Renal cortex interstitium (tissue), 11 donors: ENCODE data around the gene ASPHD2. TPM values are rescaled to one million over a fixed set of nuclear protein-coding genes. Genes with fewer than 3 reads are reported as not detected.
"Not testable (repeated sequence)": the region's sequence is repeated elsewhere in the genome, so short reads cannot be mapped to it uniquely, and the experiment has no call there.

Experiments
- DNase-seq, 11 donors: peaks; one replicate each; pipeline ENCODE4 v3.0.0-alpha.2; 2013; ENCODE audit warnings: low read depth in 9 of 11, low spot score in 4 of 11; ENCODE audit errors: extremely low read depth in 1 of 11
- polyA plus RNA-seq, 3 donors: library from polyadenylated mRNA; unstranded; fragments of 120-200 nt; gene quantifications; one replicate each; pipeline ENCODE4 v1.2.1, GENCODE V29; 2013; ENCODE audit not compliant: insufficient read length in 3 of 3

ASPHD2 gene
- polyA plus RNA-seq, 3 donors, result 3.3 to 4.2 (median 3.6) TPM

DNA sequence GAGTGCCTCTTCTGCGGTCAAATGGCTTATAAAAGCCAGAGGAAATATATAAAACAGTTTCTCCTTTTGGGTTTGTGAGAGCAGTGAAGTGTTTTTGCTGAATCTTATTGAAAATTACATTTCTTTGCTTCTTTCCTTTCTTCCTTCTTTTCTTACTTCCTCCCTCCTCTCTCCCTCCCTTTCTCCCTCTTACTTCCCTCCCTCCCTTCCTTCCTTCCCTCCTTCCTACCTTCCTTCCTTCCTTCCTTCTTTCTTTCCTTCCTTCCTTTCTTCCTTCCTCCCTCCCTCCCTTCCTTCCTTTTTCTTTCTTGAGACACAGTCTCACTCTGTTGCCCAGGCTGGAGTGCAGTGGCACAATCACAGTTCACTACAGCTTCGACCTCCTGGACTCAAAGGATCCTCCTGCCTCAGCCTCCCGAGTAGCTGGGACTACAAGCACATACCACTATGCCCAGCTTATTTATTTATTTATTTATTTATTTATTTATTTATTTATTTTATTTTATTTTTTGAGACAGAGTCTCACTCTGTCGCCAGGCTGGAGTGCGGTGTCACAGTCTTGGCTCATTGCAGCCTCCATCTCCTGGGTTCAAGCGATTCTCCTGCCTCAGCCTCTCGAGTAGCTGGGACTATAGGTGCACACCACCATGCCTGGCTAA lies 20.4 kb upstream of the ASPHD2 start:
- DNase-seq, result not testable (repeated sequence)

DNA sequence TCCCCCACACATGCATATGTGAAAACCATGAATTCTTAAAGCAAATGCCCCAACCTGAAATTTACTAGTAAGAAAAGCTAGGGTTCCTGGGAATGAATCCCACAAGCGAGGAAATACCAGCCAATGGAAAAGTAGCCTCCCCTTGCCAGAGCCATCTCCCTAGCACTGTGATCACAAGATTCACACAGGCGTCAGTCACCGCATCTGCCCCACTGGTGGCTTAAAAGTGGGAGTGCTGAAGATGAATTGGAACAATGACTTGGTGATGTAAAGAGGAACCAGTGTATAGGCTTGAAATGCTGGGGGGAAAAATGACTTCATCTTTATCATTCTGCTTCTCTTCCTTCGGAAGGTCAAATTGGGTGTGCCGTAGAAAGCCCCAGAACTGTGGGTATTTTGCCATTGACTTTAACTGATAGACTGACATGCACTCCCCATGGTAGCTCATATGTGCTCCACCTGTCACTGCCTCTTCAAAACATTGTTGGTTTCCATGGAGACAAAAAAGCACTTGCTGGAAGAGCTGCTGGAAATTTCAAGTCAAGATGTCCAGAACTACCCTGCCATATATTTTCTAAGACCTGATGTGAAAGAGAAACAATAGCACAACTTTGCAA lies 19.2 kb upstream of the ASPHD2 start:
- no peak for DNase-seq

GRCh38 chr22:26410386-26410785 lies 18.7 kb upstream of the ASPHD2 start:
- DNase-seq, result no peak

DNA sequence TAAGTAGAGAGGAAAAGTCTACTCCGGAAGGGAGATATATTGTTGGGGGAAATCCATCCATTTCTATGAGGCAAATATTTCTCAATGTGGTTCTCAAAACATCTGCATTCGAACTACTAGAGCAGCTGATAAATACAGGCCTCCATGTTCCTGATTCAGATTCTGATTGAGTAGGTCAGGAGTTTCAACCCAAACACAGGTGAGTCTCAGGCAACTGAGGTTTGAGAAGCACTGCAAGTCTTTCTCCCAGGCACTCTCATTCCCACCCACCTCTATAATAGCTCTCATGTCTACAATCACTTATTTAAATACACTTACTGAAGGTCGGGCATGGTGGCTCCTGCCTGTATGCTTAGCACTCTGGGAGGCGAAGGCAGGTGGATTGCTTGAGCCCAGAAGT lies 14.7 kb upstream of the ASPHD2 start:
- DNase-seq, result no peak

GRCh38 chr22:26416256-26416655 lies 12.8 kb upstream of the ASPHD2 start:
- DNase-seq, result no peak

DNA sequence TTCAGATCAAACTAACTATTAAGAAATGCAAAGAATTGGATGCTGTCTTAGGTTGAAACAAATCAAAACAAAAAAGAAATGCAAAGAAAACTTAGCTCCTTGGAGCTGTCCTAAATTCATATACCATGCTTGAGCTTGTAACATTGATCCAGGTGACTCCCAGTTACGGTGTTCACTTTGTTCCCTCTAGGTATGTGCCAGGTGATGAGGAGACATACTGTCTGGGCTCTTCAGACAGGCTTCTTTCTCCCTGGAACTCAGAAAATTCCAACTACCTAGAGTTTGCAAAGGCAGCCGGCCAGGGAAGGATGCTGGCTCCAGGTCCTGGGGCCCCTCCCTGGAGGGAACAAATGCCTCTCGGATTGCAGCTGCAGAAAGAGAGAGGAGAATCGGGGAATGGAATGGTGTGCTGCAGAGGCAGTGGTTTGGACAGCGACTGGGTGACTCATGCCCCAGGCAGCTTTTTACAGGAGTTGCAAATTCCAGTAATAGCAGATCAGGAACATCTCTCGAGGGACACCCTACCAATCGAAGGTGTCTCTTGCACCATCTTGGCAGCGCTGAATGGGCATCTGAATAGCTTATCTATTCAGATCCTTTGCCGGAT lies 12.3 kb upstream of the ASPHD2 start:
- DNase-seq, result no peak

DNA sequence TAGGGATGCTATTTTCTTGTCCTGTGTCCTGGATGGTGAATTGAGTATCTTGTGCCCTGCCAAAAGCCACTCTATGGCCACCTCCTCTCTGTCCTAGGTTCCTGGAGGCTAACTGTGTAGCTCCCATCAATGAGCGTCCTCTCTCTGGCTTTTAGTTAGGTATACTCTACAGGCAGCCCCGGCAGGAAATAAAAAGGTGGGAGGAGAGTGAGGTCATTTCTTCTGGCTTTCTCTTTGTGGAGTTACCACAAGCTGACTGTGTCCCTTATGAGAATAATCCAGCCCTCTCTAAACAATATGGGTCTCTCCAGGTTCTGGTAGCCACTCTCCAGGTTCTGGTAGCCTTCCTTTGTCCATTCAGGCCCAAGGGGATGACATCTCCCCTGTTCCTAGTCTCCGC lies 11.7 kb upstream of the ASPHD2 start:
- no peak for DNase-seq

DNA sequence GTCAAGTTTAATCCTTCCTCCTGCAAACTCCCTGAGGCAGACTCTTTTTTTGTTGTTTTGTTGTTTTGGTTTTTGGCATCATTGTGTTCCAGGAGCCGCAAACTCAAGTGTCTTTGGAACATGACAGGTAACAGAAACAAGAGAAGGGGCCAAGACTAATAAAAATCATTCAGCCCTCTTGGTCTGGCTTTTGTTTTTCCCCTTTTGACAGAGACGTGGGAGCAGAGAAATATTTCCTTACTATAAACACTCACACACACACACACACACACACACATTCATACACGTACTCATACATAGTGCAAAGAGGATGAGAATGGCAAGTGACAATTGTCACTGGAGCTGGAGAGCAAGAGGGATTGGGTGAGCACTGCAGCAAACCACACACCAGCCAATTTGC lies 10.4 kb upstream of the ASPHD2 start:
- DNase-seq, result no peak

GRCh38 chr22:26426924-26427323 lies 2.1 kb upstream of the ASPHD2 start:
- DNase-seq, result no peak

- DNase-seq, result no peak
Measured at GRCh38 chr22:26429458-26430286, 612 bp downstream of the ASPHD2 start.

- DNase-seq, result no peak
Measured at GRCh38 chr22:26430600-26430999, 1.5 kb downstream of the ASPHD2 start.

DNA sequence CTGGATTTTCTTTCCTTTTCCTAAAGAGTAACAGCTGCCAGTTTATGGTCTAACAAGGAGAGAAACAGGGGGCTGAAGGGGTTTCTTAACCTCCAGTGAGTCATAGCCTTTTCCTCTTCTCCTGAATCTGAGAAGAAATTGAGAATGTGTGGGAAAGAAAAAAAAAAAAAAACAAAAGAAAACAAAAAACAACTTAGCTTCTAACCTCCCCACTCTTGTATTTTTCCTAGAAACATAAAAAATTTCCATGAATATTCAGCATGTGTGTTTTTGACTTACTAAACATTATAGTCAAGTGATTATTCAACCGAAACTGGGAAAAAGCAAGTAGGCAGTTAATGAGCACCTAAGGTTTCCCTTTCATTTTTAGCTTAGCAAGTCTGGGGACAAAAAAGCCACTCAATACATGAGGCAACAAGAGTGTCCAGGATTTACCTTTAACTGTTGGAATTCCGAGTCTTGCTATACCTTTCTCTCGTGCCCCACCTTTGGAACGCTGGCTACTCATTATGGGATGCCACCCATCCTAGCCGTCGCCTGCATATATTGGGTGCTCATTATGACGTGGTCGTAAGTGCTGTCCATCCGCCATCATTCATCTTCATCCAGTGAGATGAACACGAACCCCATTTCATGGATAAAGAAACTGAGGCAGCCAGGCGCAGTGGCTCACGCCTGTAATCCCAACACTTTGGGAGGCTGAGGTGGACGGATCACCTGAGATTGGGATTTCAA lies 2.4 kb downstream of the ASPHD2 start:
- DNase-seq, result no peak

DNA sequence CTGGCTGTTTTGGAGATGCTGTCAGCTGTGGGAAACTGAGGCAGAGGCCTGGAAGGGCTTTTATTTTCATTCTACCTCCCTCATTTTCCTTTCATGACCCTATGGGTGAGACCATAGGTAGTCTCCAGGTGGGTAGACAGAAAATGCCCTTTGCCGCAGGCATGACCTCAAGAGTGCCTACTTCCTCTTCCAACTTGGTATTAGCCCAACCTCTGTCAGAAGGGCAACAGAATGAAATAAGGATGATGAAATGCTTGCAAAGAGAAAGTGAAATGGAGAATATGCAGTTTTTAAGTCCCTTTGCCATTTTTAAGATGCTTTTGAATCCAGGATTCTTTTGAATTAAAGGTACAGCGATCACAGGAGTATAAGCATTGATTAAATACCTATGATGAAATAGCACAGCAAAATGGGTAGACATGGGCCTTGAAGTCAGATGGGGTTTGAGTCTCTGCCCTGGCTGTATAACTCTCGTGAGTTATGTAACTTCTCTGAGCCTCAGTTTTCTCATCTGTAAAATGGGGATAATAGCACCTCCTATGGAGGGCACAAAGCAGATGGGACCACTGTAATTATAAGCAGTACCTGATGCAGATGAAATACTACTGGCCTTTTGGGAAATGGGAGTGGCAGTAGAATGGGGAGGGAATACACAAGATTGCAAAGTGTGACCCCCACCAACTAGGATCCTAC lies 3.7 kb downstream of the ASPHD2 start:
- no peak for DNase-seq

DNA sequence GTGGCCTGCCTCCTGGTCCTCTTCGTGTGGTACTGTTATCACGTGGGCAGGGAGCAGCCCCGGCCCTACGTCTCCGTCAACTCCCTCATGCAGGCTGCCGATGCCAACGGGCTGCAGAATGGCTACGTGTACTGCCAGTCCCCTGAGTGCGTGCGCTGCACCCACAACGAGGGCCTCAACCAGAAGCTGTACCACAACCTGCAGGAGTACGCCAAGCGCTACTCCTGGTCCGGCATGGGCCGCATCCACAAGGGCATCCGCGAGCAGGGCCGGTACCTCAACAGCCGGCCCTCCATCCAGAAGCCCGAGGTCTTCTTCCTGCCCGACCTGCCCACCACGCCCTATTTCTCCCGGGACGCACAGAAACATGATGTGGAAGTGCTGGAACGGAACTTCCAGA lies 4.7 kb downstream of the ASPHD2 start:
- no peak for DNase-seq

- no peak for DNase-seq
Measured at GRCh38 chr22:26435327-26436093, 6.5 kb downstream of the ASPHD2 start.

DNA sequence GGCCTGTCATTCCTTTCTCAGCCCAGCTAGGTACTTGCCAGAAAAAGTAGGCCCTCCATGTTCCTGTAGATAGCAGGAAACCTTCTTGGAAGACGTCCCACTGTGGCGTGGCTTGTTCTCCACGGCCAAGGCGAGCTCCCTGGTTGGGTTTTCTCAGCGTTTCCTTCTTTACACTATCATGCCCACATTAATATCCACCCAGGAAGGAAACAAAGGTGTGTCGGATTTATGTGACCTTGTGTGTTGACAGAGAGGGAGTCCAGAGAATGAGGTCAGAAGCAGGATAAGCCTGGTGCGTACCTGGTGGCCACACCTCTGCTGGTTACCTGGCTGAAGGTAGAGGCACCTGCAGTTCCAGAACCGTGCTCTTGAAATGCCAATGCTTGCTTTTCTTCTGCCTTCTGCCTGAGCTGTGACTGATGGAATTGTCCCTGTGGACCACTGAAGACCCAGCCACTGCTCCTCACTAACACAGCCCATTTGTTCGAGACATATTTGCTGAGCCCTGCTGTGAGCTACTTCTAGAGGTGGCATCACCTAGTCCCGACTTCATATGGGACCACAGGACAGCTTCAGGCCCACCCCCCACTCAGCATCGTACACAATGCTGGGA lies 7.9 kb downstream of the ASPHD2 start:
- no peak for DNase-seq

GRCh38 chr22:26437694-26438392 lies 8.8 kb downstream of the ASPHD2 start:
- no peak for DNase-seq
